CD4-positive, alpha-beta T cell treated with Interleukin-10 for 1 hour (primary cell): Measurements from ENCODE around the gene GABRR1.
"Not testable (repeated sequence)": the region's sequence is repeated elsewhere in the genome, so short reads cannot be mapped to it uniquely, and the experiment has no call there.

Source experiments
- DNase-seq: peaks from one replicate; pipeline ENCODE4 v3.0.0-alpha.2; 2020

Gene GABRR1

DNA sequence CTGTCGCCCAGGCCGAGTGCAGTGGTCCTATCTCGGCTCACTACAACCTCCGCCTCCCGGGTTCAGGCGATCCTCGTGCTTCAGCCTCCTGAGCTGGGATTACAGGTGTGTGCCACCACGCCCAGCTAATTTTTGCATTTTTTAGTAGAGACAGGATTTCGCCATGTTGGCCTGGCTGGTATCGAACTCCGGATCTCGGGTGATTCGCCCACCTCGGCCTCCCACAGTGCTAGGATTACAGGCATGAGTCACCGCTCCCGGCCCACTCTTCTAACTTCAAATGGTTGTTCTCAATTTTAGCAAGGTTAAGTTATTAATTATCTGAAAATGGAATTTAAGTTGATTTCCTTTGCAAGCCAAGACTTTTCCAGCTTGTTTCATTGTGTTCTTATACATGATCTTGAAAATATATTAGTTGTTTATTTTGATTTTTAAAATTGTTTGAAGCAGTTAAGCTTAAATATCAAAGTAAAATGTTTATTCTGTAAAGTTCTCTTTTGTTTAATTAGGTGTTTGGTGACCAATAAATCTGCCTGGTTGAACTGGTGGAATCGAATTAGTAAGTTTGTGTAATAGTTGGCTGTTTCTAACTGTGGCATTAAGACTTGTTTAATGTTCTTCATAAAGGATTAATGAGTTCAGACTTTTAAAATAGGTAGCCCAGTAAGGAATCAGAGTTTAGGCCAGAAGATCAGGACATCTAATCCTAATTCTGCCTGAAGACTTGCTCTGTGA, 69.0 kb downstream of the GABRR1 start:
- no peak for DNase-seq

DNA sequence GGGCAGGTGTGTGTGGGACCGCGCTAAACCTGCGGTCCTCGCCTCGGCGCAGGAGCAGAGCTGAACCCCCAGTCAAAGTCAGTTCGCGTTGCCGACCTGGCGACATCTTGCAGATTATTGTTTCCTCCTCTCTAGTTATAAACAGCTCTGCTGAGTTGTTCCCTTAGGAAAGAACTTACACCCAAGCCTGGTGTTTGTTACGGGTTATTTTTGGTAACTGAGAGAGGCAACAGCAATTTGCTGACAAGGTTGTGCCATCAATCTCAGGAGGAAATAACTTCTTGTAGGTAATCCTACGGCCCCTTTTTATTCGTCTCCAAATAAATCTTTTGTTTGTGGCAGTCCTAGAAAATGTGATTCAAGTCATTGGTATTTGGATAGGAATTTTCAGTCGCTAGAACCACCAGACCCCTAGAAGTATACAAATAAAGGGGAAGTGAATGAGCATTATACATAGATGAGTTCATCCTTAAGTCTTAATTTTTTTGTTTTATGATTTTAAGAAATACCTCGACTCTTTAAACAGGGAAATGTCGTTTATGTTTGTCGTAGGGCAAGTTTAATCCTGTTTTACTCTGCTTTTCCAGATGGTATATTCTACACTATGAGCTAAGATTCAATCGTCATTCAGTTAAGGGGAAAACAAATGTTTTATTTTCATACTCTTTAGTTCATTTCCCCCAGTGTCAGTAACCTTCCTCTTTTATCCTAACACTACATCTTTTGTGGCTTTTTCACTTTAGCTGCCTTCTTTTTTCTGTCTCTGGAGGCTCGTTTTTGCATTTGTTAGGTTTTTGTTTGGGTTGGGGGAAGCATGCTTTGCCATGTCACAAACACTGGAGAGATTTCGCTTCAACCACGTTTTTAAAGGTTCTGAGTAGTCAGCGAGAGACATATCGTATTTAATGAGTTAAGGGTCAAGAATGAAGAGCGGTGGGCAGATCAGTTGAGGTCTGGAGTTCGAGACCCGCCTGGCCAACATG, 70.1 kb downstream of the GABRR1 start:
- DNase-seq = peak; percentile 31

- peak; percentile 64 for DNase-seq
Measured at GRCh38 chr6:89145956-89146717, 71.0 kb downstream of the GABRR1 start, which contains the start of gene PM20D2. PM20D2 (plus strand) TSS chr6:89146055; CDS start chr6:89146145, 90 bp downstream.

GRCh38 chr6:89145091-89145955, 71.8 kb downstream of the GABRR1 start:
- DNase-seq = peak; percentile 53

- no peak for DNase-seq
Measured at GRCh38 chr6:89144354-89144906, 72.7 kb downstream of the GABRR1 start.

- DNase-seq = no peak
Measured at GRCh38 chr6:89140347-89141156, 76.6 kb downstream of the GABRR1 start.

GRCh38 chr6:89139509-89140346, 77.4 kb downstream of the GABRR1 start:
- DNase-seq = no peak

GRCh38 chr6:89138173-89138572, 79.0 kb downstream of the GABRR1 start:
- no peak for DNase-seq

DNA sequence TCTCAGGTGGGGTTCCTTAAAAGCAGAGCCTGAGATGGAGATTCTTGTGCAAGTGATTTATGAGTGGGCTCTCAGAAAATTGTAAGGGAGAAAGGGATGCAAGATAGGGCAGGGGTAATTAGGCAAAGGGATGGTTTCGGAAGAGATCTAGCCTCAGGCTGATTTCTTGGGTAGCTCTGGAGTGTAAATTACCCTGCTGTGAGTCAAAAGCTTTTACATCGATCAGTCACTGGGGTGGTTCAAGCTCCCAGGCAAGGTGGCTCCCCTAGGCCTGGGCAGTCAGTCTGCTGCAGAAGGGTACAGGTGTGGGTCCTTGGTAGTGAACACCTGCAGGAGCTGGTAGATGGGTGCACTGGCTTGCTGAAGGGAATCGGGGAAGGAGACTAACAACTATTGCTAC, 82.4 kb downstream of the GABRR1 start:
- DNase-seq = no peak

DNA sequence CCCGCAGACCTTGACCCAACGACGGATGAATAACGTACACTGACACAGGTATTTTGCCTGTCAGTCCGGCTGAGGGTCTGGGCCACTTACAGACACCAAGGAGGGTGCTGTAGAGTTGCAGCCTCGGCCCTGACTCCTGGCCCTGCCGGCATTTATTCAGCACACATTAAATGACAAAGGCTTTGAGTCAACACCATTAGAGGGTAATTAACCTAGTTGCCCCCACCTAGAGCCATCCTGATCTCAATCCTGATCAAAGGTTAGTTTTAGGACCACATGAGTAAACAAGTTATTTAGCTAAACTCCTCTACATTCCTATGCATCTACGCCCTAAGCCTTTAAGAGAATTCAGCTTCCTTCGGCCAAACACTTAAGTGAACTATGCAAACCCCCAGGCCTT, 83.2 kb downstream of the GABRR1 start:
- no peak for DNase-seq

GRCh38 chr6:89132057-89132456, 85.1 kb downstream of the GABRR1 start:
- no peak for DNase-seq

- no peak for DNase-seq
Measured at GRCh38 chr6:89131599-89131998, 85.6 kb downstream of the GABRR1 start.

DNA sequence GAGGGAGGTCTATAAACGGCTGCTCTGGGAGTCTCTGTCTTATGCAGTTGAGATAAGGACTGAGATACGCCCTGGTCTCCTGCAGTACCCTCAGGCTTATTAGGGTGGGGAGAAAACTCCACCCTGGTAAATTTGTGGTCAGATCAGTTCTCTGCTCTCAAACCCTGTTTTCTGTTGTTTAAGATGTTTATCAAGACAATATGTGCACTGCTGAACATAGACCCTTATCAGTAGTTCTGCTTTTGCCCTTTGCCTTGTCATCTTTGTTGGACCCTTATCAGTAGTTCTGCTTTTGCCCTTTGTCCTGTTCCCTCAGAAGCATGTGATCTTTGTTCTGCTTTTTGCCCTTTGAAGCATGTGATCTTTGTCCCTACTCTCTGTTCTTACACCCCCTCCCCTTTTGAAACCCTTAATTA, 88.9 kb downstream of the GABRR1 start:
- DNase-seq = not testable (repeated sequence)
